Stimulated activated CD8-positive, alpha-beta memory T cell treated with anti-CD3 and anti-CD28 coated beads, Interleukin-2, amount 100 ng/mL, for 1 hour (primary cell): ENCODE results near the gene MAD1L1.

Experiments used
- DNase-seq, 2 donors: peaks; one replicate each; pipeline ENCODE4 v3.0.0-alpha.2; 2020; ENCODE audit warnings: low read depth in 2 of 2

Gene MAD1L1

GRCh38 chr7:2141021-2141410 lies 91.7 kb downstream of the MAD1L1 start:
- no peak for DNase-seq

GRCh38 chr7:2140216-2141020 lies 92.3 kb downstream of the MAD1L1 start:
- no peak for DNase-seq

- DNase-seq: no peak
These were observed 93.6 kb downstream of the MAD1L1 start for GRCh38 chr7:2139004-2139699.

- peak; percentile 15 to 26 for DNase-seq
These were observed 94.5 kb downstream of the MAD1L1 start for GRCh38 chr7:2138146-2138765.

GRCh38 chr7:2134740-2135139 lies 98.0 kb downstream of the MAD1L1 start:
- DNase-seq: no peak

GRCh38 chr7:2132243-2132642 lies 100.5 kb downstream of the MAD1L1 start:
- no peak for DNase-seq

GRCh38 chr7:2131800-2132199 lies 100.9 kb downstream of the MAD1L1 start:
- DNase-seq: no peak

- DNase-seq: no peak
These were observed 101.4 kb downstream of the MAD1L1 start for GRCh38 chr7:2131341-2131740.

GRCh38 chr7:2130096-2130375 lies 102.7 kb downstream of the MAD1L1 start:
- no peak for DNase-seq

GRCh38 chr7:2129323-2130095 lies 103.2 kb downstream of the MAD1L1 start:
- no peak for DNase-seq

- DNase-seq: no peak
These were observed 104.0 kb downstream of the MAD1L1 start for GRCh38 chr7:2128601-2129322.

GRCh38 chr7:2126621-2127020 lies 106.1 kb downstream of the MAD1L1 start:
- DNase-seq: no peak

- DNase-seq: no peak
These were observed 106.8 kb downstream of the MAD1L1 start for GRCh38 chr7:2125931-2126330.

- no peak for DNase-seq
These were observed 108.0 kb downstream of the MAD1L1 start for GRCh38 chr7:2124604-2125345.

- DNase-seq: no peak
These were observed 108.8 kb downstream of the MAD1L1 start for GRCh38 chr7:2123916-2124315.

GRCh38 chr7:2123360-2123759 lies 109.4 kb downstream of the MAD1L1 start:
- no peak for DNase-seq

GRCh38 chr7:2122651-2123050 lies 110.1 kb downstream of the MAD1L1 start:
- DNase-seq: no peak

GRCh38 chr7:2120841-2121830 lies 111.6 kb downstream of the MAD1L1 start:
- DNase-seq: no peak

GRCh38 chr7:2120251-2120660 lies 112.5 kb downstream of the MAD1L1 start:
- peak in 1 of 2 donors; percentile 24 for DNase-seq
